Sigmoid colon (tissue), 4 donors: ENCODE data around the gene STK24.
A peak's percentile ranks its signal among the peaks of the same experiment; 100 is the strongest.

Source experiments
- POLR2A ChIP-seq, 2 donors: fragments of 450-650 bp; IDR thresholded peaks; one replicate each; pipeline ENCODE4 v1.6.1; 2016; ENCODE audit warnings: antibody characterized with exemption in 2 of 2, mild to moderate bottlenecking in 2 of 2, moderate library complexity in 2 of 2
- POLR2AphosphoS5 ChIP-seq, 4 donors: sonication (generic); formaldehyde crosslinking; IDR thresholded peaks; one replicate each; pipeline ENCODE4 v1.6.1; 2017; ENCODE audit warnings: antibody characterized with exemption in 4 of 4
- TF ChIP-seq, protein P1 (sequence below), 4 experiments: fragments of 450-650 bp in 3 of 4; fragments of 200-600 bp in 1 of 4; IDR thresholded peaks; one replicate each; pipeline ENCODE4 v1.5.1; 2016 to 2019; ENCODE audit warnings: antibody characterized with exemption in 4 of 4, mild to moderate bottlenecking in 3 of 4, moderate library complexity in 2 of 4

DNA sequence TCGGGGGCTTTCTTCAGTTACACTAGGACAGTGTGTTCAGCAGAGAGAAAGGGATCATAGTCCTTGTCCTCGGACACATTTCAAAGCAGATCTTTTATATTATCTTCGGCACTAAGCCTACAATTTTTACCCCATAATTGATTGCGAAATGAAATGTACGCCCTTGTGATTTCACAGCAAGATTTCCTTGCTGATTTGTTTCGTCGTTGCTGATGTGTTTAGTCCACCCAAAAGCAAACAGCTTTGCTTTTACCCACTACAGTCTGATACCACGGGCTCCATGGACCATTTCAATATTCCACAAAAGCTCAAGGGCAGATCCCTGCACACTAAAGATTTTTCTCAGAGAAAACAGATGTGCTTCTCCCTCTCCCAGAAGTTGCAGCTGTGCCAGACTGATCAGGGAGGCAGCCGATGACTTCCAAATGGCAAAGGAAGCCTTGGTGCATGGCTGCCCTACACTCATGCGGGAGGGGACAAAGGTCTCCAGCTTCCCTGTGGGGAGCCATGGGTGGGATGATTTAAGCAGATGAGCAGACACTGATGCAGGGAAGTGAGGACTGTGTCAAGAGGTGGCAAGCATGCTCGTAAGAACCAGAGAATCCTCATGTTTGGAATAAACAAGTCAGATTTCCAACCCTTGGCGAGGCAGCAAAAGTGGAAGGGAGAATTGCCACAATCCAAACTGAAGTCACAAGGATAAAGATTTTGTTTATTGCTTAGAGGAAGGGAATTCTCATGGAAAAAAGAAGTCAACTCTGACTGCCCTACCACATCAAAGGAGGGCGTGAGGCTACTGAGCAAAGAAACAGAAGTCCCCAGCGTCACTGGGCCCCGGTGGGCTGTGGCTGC lies 81.1 kb downstream of the STK24 start:
- TF ChIP-seq, protein P1, sequence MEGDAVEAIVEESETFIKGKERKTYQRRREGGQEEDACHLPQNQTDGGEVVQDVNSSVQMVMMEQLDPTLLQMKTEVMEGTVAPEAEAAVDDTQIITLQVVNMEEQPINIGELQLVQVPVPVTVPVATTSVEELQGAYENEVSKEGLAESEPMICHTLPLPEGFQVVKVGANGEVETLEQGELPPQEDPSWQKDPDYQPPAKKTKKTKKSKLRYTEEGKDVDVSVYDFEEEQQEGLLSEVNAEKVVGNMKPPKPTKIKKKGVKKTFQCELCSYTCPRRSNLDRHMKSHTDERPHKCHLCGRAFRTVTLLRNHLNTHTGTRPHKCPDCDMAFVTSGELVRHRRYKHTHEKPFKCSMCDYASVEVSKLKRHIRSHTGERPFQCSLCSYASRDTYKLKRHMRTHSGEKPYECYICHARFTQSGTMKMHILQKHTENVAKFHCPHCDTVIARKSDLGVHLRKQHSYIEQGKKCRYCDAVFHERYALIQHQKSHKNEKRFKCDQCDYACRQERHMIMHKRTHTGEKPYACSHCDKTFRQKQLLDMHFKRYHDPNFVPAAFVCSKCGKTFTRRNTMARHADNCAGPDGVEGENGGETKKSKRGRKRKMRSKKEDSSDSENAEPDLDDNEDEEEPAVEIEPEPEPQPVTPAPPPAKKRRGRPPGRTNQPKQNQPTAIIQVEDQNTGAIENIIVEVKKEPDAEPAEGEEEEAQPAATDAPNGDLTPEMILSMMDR (IDR thresholded peaks at IDR 0.05) = no peak
- no peak for TF ChIP-seq POLR2A (IDR thresholded peaks at IDR 0.05)
- peak in 3 of 4 donors; percentile 33 to 54 (median 51) for TF ChIP-seq POLR2AphosphoS5 (IDR thresholded peaks at IDR 0.05)
